ENCODE results near the gene PDK4. TPM values are rescaled to one million over a fixed set of nuclear protein-coding genes. Genes with fewer than 3 reads are reported as not detected.

Gene PDK4
- total and polyA plus RNA-seq, 4 experiments from 2014 or later = 0.35 to 0.44 TPM; not detected in 2

- H3K27me3 ChIP-seq (ENCODE audit: insufficient read depth, low read length) = no peaks in the 10 kb centered on the region
- intact Hi-C loops (cut with micrococcal nuclease) = no loop called here
- H3K4me3 ChIP-seq (ENCODE audit: low read length in 2 of 2) = no peak overlapping the region
- no peaks in the 10 kb centered on the region for H3K9me3 ChIP-seq (ENCODE audit: control insufficient read depth in 1 of 2, low read length in 2 of 2)
- peaks cover 0 to 1% of the 10 kb centered on the region in 2 donors for H3K27me3 Mint-ChIP-seq
- POLR2A ChIA-PET (ENCODE audit: partially characterized antibody) = no interaction called here
- H3K4me1 ChIP-seq (ENCODE audit: insufficient read depth, low read length) = no peaks in the 10 kb centered on the region
- peaks cover 0 to 2% (median 0%) of the 10 kb centered on the region in 8 donors for H3K9me3 Mint-ChIP-seq
- H3K27ac ChIP-seq (ENCODE audit: low read depth, low read length) = no peak overlapping the region
- CTCF ChIA-PET (ENCODE audit: partially characterized antibody) = interaction anchor here (1.0 kb wide), 1 partner anchor 10 kb away, joined by 3 read pairs; no protein-coding TSS in a partner anchor
- no peak overlapping the region for H3K4me3 Mint-ChIP-seq
- no peaks in the 10 kb centered on the region for H3K36me3 Mint-ChIP-seq
- DNase-seq = no peak
- H3K27ac Mint-ChIP-seq = no peak overlapping the region
- H3K4me1 Mint-ChIP-seq = no peaks in the 10 kb centered on the region
- H3K36me3 ChIP-seq (ENCODE audit: insufficient read depth, low read length) = no peaks in the 10 kb centered on the region
Measured at GRCh38 chr7:95623788-95624187, 27.5 kb upstream of the PDK4 start.

GRCh38 chr7:95622859-95623258, 26.5 kb upstream of the PDK4 start:
- no peak for DNase-seq
- Mint-ChIP-seq H3K27me3 (peaks cover 0 to 1% of the 10 kb centered on the region in 2 donors), H3K4me1 (no peaks in the 10 kb centered on the region), H3K9me3 (peaks cover 0 to 2% (median 0%) of the 10 kb centered on the region in 8 donors), H3K27ac (no peak overlapping the region), H3K36me3 (no peaks in the 10 kb centered on the region), H3K4me3 (no peak overlapping the region)
- Histone ChIP-seq H3K27ac (ENCODE audit: low read depth, low read length) (no peak overlapping the region), H3K27me3 (ENCODE audit: insufficient read depth, low read length) (no peaks in the 10 kb centered on the region), H3K9me3 (ENCODE audit: control insufficient read depth in 1 of 2, low read length in 2 of 2) (no peaks in the 10 kb centered on the region), H3K4me1 (ENCODE audit: insufficient read depth, low read length) (no peaks in the 10 kb centered on the region), H3K36me3 (ENCODE audit: insufficient read depth, low read length) (no peaks in the 10 kb centered on the region), H3K4me3 (ENCODE audit: low read length in 2 of 2) (no peak overlapping the region)
- POLR2A ChIA-PET (ENCODE audit: partially characterized antibody) = no interaction called here
- intact Hi-C loops (cut with micrococcal nuclease) = no loop called here
- CTCF ChIA-PET (ENCODE audit: partially characterized antibody) = interaction anchor here (1.0 kb wide), 1 partner anchor 9 kb away, joined by 3 read pairs; no protein-coding TSS in a partner anchor

GRCh38 chr7:95622001-95622549, 25.8 kb upstream of the PDK4 start:
- no peak for DNase-seq
- Histone ChIP-seq H3K36me3 (ENCODE audit: insufficient read depth, low read length) (no peaks in the 10 kb centered on the region), H3K27me3 (ENCODE audit: insufficient read depth, low read length) (no peaks in the 10 kb centered on the region), H3K4me3 (ENCODE audit: low read length in 2 of 2) (no peak overlapping the region), H3K27ac (ENCODE audit: low read depth, low read length) (no peak overlapping the region), H3K4me1 (ENCODE audit: insufficient read depth, low read length) (no peaks in the 10 kb centered on the region), H3K9me3 (ENCODE audit: control insufficient read depth in 1 of 2, low read length in 2 of 2) (no peaks in the 10 kb centered on the region)
- ChIA-PET POLR2A (ENCODE audit: partially characterized antibody) (no interaction called here), CTCF (ENCODE audit: partially characterized antibody) (no interaction called here)
- Mint-ChIP-seq H3K9me3 (peaks cover 0 to 2% (median 0%) of the 10 kb centered on the region in 8 donors), H3K27ac (peak overlapping the region in 1 of 7 donors; percentile 5), H3K4me3 (no peak overlapping the region), H3K36me3 (no peaks in the 10 kb centered on the region), H3K27me3 (peaks cover 0 to 1% of the 10 kb centered on the region in 2 donors), H3K4me1 (no peaks in the 10 kb centered on the region)
- intact Hi-C loops (cut with micrococcal nuclease) = no loop called here

DNA sequence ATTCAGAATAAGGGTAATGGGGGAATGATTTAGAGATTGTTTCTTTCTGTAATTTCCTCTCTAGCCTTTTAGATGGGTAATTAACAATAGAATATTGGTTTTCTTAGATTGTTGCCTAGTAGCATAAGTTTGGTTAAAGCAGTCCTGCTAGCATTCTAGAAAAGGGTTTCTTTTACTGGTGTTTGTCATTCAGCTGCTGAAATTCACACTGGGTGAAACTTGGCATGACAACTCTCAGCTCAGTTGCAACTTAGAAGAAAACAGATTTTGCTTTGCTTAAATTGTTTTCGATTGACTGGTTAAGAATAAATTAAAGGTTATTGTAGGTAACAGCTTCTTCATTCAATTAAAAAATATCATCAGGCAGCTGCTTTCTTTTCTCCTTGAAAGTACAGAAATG, 25.1 kb upstream of the PDK4 start:
- intact Hi-C loops (cut with micrococcal nuclease) = no loop called here
- no peak for DNase-seq
- Mint-ChIP-seq H3K9me3 (peaks cover 0 to 2% (median 0%) of the 10 kb centered on the region in 8 donors), H3K27me3 (peaks cover 1% of the 10 kb centered on the region in 2 donors), H3K36me3 (no peaks in the 10 kb centered on the region), H3K4me3 (no peak overlapping the region), H3K4me1 (no peaks in the 10 kb centered on the region), H3K27ac (no peak overlapping the region)
- no peaks in the 10 kb centered on the region for H3K27me3 ChIP-seq (ENCODE audit: insufficient read depth, low read length)
- CTCF ChIA-PET (ENCODE audit: partially characterized antibody) = no interaction called here
- POLR2A ChIA-PET (ENCODE audit: partially characterized antibody) = no interaction called here
- H3K4me3 ChIP-seq (ENCODE audit: low read length in 2 of 2) = no peak overlapping the region
- H3K27ac ChIP-seq (ENCODE audit: low read depth, low read length) = no peak overlapping the region
- no peaks in the 10 kb centered on the region for H3K36me3 ChIP-seq (ENCODE audit: insufficient read depth, low read length)
- H3K9me3 ChIP-seq (ENCODE audit: control insufficient read depth in 1 of 2, low read length in 2 of 2) = no peaks in the 10 kb centered on the region
- H3K4me1 ChIP-seq (ENCODE audit: insufficient read depth, low read length) = no peaks in the 10 kb centered on the region

DNA sequence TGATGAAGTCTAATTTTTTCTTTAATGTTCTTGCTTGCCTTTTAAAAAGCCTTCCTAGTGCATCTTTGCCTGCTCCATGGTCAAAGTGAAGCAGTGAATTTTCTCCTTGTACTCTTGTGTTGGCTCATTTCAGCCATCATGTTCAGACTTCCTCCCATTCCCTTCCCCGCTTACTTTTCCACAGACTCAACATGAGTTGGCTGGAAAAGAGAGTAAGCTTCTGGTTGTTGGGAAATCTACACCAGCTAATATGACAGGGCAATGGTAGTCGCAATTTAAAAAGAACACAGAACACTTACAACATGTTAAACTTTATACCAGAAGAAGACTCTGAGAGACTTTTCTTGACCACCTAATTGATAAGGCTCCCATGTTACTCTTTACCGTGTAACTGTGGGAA, 24.3 kb upstream of the PDK4 start:
- CTCF ChIA-PET (ENCODE audit: partially characterized antibody) = no interaction called here
- H3K27ac Mint-ChIP-seq = peak overlapping the region in 1 of 7 donors; percentile 36
- Histone ChIP-seq H3K4me3 (ENCODE audit: low read length in 2 of 2) (no peak overlapping the region), H3K9me3 (ENCODE audit: control insufficient read depth in 1 of 2, low read length in 2 of 2) (no peaks in the 10 kb centered on the region), H3K27ac (ENCODE audit: low read depth, low read length) (no peak overlapping the region), H3K4me1 (ENCODE audit: insufficient read depth, low read length) (no peaks in the 10 kb centered on the region), H3K36me3 (ENCODE audit: insufficient read depth, low read length) (no peaks in the 10 kb centered on the region), H3K27me3 (ENCODE audit: insufficient read depth, low read length) (no peaks in the 10 kb centered on the region)
- H3K9me3 Mint-ChIP-seq = peaks cover 0 to 4% (median 0%) of the 10 kb centered on the region in 8 donors
- intact Hi-C loops (cut with micrococcal nuclease) = no loop called here
- H3K4me1 Mint-ChIP-seq = no peaks in the 10 kb centered on the region
- DNase-seq = no peak
- peaks cover 1% of the 10 kb centered on the region in 2 donors for H3K27me3 Mint-ChIP-seq
- POLR2A ChIA-PET (ENCODE audit: partially characterized antibody) = no interaction called here
- H3K36me3 Mint-ChIP-seq = no peaks in the 10 kb centered on the region
- H3K4me3 Mint-ChIP-seq = no peak overlapping the region

- POLR2A ChIA-PET (ENCODE audit: partially characterized antibody) = no interaction called here
- H3K4me1 ChIP-seq (ENCODE audit: insufficient read depth, low read length) = no peaks in the 10 kb centered on the region
- Mint-ChIP-seq H3K36me3 (no peaks in the 10 kb centered on the region), H3K27me3 (peaks cover under 1 to 1% of the 10 kb centered on the region in 2 donors), H3K27ac (no peak overlapping the region), H3K4me3 (no peak overlapping the region), H3K4me1 (no peaks in the 10 kb centered on the region), H3K9me3 (peaks cover 0 to 5% (median 0%) of the 10 kb centered on the region in 8 donors)
- no peak overlapping the region for H3K4me3 ChIP-seq (ENCODE audit: low read length in 2 of 2)
- H3K27ac ChIP-seq (ENCODE audit: low read depth, low read length) = no peak overlapping the region
- intact Hi-C loops (cut with micrococcal nuclease) = no loop called here
- no peaks in the 10 kb centered on the region for H3K27me3 ChIP-seq (ENCODE audit: insufficient read depth, low read length)
- H3K36me3 ChIP-seq (ENCODE audit: insufficient read depth, low read length) = no peaks in the 10 kb centered on the region
- no peak for DNase-seq
- CTCF ChIA-PET (ENCODE audit: partially characterized antibody) = no interaction called here
- H3K9me3 ChIP-seq (ENCODE audit: control insufficient read depth in 1 of 2, low read length in 2 of 2) = no peaks in the 10 kb centered on the region
Measured at GRCh38 chr7:95619921-95620320, 23.6 kb upstream of the PDK4 start.

GRCh38 chr7:95619517-95619916, 23.2 kb upstream of the PDK4 start:
- no peak overlapping the region for H3K27ac ChIP-seq (ENCODE audit: low read depth, low read length)
- ChIA-PET CTCF (ENCODE audit: partially characterized antibody) (no interaction called here), POLR2A (ENCODE audit: partially characterized antibody) (interaction anchor here (0.6 kb wide), 1 partner anchor 1760 kb away, joined by 3 read pairs; no protein-coding TSS in a partner anchor)
- no peaks in the 10 kb centered on the region for H3K4me1 ChIP-seq (ENCODE audit: insufficient read depth, low read length)
- H3K9me3 ChIP-seq (ENCODE audit: control insufficient read depth in 1 of 2, low read length in 2 of 2) = no peaks in the 10 kb centered on the region
- Mint-ChIP-seq H3K27me3 (peaks cover 0 to 1% of the 10 kb centered on the region in 2 donors), H3K4me1 (no peaks in the 10 kb centered on the region), H3K4me3 (no peak overlapping the region), H3K27ac (no peak overlapping the region), H3K36me3 (no peaks in the 10 kb centered on the region), H3K9me3 (peaks cover 0 to 5% (median under 1%) of the 10 kb centered on the region in 8 donors)
- no peak overlapping the region for H3K4me3 ChIP-seq (ENCODE audit: low read length in 2 of 2)
- H3K27me3 ChIP-seq (ENCODE audit: insufficient read depth, low read length) = no peaks in the 10 kb centered on the region
- intact Hi-C loops (cut with micrococcal nuclease) = no loop called here
- no peak for DNase-seq
- H3K36me3 ChIP-seq (ENCODE audit: insufficient read depth, low read length) = no peaks in the 10 kb centered on the region
